Posterior cingulate gyrus (tissue), 11 donors: ENCODE measurements around the gene LMCD1.

Experiments used
- DNase-seq, 10 donors: peaks; one replicate each; pipeline versions ENCODE4 v3.0.0 to v3.0.0-alpha.2; 2020 to 2021; ENCODE audit warnings: mixed read lengths in 3 of 10
- intact Hi-C: fragments of 100-400 bp; cut with DNase I; formaldehyde crosslinking; loops from one replicate; pipeline ENCODE4 v1.15.1; 2023

The LMCD1 gene

DNA sequence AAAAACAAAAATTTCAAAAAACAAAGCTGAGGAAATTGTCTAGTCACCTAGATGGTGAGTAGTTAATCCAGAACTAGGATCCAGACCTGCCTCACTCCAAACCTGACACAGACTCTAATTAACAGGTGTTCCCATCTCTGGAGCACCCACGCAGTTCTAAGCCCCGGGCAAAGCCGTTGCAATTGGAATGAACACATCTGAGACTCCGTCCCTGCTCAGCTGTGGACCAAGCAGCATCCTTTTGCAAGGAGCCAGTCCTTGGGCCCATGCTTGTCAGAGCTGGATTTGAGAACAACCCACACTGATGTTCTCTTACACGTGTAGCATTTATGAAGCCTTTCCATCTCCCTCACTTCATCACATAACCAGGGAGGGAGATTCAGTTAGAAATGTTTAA lies 54.8 kb downstream of the LMCD1 start:
- intact Hi-C loops: no loop called here
- DNase-seq: no peak

DNA sequence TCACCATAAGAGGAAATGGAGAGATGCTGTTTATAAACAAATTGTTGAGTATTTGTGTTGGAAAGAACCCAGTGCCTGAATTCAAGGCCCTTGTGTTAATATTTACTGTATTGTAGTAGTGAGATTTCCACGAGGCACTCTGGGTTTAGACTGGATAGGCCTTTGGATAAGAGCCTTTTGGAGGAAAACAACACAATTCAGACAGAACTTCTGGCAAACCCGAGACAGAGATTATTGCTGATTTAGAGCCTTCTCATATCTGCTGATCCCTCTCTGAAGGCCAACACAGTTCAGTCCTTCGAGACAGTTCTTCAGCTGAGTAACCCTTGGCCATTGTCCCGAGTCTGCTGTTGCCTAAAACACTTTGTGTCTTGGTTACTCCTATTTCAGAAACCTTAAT lies 55.7 kb downstream of the LMCD1 start:
- intact Hi-C loops: no loop called here
- no peak for DNase-seq

DNA sequence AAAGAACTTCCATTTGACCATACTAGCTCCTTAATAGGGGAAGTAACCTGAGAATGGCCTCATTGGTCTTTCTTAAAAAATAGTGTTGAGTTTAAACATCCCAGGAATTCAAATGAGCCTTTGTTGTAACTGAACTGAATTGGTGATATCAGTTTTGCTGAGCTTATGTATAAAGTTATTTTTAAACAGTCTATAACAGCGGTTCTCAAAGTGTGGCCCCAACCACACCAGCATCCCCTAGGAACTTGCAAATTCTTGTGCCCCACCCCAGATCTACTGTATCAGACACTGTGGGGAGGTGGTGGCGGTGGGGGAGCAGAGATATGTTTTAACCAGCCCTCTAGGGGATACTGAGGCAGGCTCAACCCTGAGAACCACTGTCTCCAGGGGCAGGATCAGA lies 57.0 kb downstream of the LMCD1 start:
- intact Hi-C loops: no loop called here
- DNase-seq: no peak

DNA sequence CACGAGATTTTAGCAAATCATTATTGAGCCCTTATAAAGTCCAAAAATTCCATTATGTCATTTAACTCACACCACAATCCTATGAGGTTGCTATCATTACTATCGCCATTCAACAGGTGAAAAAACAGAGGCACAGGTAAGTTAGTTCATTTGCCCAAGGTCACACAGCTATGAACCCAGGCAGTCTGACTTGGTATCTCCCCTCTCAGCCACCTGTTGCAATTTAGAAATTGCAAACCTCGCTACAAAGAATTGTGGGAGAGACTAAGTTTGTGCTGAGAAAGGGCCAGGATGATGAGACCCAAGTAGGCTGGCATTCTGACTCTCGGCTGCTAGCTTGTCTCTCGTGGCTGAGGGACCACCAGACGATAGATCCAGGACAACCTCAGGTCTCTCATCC lies 57.7 kb downstream of the LMCD1 start:
- DNase-seq: no peak
- intact Hi-C loops: no loop called here

DNA sequence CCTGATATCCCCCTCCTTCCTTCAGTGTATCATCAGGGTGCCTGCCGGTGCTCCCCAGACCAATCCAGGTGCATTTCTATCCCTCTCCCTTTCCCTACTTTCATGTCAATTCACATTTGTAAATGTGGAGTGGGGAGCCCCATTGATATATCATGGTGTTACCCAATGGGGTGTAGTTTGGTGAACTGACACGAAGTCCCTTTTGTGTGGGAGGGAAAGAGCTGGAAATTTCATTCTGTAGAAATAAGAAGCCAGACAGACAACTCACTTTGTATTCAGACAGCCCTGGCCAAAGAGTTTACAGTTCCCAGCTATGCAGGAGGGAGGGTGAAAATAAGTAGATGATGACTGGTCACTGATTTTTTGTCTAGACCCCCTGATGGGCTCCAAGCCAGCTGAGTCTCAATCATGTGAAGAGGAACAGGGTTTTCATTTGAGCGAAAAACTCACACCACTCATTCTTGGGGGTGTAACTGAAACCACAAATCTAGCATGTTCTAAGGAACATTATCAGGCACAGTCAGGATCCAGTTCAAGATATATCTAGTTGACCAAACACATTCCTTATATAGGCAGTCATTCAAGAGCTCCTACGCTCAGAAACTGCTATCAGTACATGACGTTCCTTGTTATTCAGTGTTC lies 58.9 kb downstream of the LMCD1 start:
- intact Hi-C loops: no loop called here
- DNase-seq: no peak

DNA sequence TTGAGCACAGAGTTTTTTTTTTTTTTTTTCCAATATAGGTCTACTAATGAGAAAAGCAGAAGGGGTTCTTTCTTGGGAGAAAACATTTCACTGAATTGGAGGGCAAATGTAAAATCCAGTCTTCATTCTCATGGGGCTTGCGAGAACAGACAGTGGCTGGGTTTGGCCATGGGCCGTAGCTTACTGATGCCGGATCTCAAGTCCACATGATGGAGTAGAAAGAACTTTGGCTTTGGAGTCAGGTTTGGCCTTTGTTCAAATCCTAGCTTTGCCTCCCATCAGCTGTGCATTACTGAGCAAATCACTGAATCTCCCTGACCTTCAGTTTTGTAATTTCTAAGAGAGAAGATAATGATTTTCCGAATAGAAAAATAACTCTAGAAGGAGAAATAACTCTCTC lies 59.7 kb downstream of the LMCD1 start:
- DNase-seq: no peak
- intact Hi-C loops: no loop called here

DNA sequence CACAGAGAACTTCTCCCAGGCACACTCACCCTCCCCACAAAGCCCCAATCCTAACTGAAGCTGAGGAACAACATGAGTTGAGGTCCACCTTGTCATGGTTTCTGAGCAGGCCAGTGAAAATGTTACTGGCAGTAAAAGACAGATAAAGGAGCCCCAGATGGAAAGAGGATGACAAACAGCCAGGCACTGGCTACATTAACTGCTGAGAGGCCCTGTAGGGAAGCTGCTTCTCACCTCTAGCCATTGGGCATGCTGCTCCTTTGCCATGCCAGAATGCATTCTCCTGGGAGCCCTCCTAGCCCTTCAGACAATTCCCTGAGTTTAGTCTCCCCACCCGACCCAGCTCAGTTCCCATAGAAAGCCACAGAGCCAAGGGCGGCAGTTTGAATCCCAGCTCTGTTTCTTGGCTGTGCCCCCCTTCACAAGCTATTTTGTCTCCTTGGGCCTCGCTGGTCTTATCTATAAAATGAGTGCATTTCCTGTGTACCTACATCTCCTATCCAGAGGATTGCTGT lies 60.5 kb downstream of the LMCD1 start:
- DNase-seq: no peak
- intact Hi-C loops: no loop called here

DNA sequence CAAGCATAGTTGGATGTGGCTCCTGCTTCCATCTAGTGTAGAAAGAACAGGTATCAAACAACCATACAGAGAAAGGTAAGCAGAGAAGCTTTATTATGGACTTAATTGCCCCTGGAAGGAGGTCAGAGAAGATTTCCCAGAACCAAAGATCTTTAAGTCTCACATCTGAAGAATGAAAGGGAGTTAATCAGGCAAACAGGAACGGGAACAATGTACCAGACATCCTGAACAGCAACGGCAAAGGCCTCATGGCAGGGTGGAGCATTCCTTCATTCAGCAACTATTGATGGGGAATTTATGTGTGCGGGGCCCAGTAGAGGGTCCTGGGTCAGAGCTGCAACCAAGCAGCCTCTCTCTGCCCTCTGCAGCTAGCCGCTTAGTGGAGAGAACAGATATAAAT lies 61.5 kb downstream of the LMCD1 start:
- intact Hi-C loops: no loop called here
- no peak for DNase-seq

DNA sequence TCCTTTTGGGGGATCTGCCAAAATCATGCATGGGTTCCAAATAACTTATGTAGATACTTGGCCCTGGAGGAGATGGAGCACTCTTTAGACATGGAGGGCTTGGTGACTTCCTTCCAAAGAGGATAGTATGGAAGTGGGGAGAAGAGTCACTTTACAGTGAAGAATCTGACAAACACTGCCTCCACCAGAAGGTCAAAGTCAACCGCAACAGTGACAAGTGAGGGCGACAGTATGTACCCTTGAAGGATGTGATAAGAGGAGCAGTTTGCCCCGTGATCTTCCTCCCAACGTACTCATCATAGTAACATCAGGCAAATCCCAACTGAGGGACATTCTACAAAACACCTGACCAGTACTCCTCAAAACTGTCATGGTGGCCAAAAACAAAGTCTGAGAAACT lies 62.0 kb downstream of the LMCD1 start:
- intact Hi-C loops: no loop called here
- no peak for DNase-seq

DNA sequence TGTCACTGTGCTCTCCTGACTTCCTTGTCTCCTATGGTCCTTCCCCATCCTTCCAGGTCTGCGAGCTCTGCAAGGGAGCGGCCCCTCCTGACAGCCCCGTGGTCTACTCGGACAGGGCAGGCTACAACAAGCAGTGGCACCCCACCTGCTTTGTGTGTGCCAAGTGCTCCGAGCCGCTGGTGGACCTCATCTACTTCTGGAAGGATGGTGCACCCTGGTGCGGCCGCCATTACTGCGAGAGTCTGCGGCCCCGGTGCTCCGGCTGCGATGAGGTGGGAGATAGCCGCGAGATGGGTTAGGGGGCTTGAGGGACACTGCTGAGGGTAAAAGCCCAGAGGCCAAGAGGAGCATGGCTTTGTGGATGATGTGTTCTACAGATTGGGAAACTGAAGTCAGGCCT lies 63.8 kb downstream of the LMCD1 start:
- peak in 1 of 10 donors; percentile 70 for DNase-seq
- intact Hi-C loops: no loop called here

DNA sequence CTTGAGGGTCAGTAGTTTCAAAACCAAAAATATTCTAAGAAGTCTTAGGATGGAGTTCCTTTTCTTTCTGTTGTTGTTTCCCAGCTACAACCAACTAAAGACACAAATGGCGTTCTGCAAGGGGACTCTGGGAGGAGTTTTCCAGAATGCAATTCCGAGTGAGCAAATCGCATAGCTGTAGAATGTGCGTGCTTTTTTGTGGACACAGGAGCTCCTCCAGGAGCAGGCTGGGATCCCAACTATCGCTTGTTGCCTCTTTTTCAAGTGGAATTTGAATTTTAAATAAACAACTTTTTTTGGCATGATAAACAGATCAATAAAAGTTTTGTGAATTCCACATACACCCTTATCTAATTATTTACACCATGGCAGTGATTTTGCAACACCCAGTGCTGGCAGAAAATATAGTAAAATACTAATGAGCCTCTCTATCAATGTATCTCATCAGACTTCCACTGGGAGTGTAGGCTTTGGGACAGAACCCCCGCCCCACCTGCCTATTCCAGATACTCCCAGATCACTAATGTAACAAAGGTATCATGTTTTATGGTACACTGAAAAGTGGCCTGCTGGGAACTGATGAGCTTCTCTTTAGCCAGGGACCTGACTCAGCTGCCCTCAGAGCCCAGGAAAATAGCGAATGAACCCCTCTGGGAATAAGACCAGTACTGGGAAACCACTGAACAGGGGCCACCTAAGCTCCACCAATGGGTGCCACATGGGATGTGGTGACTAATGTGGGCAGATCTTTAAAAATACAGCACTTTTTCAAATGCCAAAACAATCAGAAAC lies 66.4 kb downstream of the LMCD1 start:
- intact Hi-C loops: no loop called here
- no peak for DNase-seq

DNA sequence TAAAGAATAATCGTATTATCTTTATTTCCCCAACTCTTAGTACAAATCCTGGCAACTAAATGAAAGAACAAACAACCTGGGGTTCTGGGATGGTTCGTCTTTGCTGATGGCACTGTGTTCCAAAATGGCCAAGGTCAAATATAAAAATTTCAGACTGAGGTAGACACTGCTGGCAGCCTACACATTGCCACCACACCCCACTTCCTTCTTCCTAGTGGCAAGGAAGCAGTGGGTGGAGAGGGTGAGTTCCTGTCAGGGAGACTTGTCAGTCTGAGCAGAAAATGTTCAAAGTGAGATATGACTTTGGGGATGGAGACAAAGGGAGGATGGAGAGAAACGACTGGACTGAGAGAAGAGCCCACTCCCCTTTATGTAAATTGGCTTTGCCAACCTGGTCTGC lies 69.6 kb downstream of the LMCD1 start:
- no peak for DNase-seq
- intact Hi-C loops: no loop called here

DNA sequence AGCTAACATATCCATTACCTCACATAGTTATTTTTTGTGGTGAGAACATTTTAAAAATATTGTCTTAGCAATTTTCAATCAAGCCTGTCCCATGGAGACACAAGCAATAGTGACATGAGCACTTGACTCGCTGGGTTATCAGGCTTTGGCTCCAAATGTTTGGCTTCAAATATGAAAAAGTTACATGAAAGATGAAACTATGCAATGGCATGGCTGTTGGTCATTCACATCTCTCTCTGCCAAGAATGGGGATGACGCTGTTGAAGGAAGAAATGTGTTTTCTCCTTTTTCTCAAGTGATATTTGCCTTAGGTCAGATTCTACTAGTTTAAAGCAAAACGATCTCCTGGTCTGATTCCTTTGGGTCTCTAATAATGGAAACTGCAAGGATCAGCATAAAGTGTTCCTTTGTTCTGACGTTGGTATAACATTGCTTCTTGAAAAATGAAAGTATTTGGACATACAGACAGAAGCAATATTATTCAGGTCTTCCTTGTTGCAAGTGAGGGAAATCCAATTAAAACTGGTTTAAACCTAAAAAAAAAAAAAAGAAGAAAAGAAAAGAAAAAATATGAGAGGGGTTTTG lies 71.8 kb downstream of the LMCD1 start:
- intact Hi-C loops: no loop called here

DNA sequence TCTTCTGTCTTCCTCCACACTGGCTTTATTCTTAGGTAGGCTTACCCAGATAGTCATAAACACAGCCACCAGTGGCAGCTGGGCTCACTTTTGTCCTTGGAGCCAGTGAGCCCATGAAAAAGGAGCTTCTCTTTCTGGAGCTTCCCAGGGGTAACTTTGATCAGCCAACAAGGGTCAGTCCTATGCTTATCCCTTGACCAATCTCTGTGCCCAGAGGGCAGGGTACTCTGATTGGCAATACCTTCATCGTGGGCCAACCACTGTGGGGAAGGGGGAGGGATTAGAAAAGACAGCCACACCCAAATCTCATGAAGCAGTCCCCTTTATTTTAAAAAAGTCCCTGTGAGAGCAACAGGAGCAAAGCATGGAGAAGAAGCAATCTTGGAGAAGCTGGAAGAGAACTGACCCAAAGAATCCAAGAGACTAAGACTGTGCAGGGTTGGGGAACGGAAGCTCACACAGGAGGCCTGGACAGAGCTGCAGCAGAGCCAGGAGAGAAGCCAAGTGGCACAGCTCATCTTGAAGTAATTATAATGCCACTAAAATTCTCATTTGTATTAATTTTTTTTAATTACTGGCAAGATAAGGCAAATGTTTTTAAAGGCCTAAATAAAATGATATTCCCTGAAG lies 72.5 kb downstream of the LMCD1 start:
- peak in 1 of 10 donors; percentile 37 for DNase-seq
- intact Hi-C loops: no loop called here

More for the DNA sequence above, 71.8 kb downstream of the LMCD1 start:
- DNase-seq: no peak

DNA sequence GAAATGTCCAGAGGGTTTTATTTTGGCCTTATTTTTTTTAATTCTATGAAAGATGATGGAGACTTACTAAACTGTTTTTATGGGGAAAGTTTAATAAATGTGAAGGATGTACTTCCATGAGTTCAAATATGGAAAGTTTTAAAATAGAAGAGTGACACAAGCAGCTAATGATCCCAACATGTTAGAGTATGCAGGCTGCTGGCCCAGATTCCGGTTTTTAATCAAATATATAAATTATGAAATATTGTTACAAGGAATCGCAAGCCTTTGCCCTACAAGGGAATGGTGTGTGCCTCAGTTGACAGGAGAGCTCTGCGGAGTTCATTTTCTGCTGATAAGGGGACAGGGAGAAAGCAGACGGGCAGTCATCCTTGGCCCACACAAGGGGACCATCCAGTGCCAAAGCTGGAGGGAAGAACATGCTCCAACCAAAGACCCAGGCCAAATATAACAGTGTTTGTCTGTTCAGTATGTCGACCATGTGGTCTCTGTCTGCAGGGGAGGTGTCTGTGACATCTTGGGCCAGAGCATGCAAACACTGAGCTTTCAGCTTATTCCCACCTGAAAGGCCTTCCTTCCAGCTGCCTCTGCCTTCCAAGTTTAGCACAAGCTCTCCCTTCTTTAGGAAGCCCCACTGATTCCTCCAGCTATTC lies 73.2 kb downstream of the LMCD1 start:
- DNase-seq: no peak
- intact Hi-C loops: no loop called here

DNA sequence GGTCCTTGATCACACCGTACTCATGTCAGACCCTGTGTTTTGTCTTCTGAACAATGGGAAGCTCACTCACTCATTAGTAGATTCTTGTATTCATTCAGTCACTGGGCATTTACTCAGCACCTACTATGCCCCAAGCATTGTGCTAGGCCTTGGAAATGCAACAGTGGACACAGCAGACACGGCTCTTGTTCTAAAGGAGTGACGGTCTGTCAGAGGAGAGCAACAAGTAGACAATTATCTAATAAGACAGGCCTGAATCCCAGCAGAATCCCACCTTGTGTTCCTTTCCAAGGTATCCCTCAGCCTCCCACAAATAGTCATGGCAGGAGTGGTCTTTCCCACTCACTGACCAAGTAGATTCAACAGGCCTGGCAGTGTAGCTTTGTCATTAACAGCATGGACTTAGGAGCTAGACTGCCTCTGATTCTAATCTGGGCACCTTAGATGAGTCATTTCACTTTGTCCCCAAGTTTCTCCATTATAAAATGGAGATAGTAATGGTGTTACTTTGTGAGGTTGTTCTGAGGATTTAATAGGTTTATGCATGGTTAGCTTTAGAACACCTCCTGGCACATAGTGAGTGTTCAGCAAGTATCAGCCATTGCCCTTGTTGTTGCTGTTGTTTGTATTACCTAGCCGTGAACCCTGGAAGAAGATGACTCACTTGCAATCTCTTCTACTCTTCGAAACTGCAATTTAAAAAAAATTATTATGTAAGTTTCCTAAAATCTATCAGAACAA lies 73.9 kb downstream of the LMCD1 start:
- intact Hi-C loops: no loop called here
- DNase-seq: no peak

DNA sequence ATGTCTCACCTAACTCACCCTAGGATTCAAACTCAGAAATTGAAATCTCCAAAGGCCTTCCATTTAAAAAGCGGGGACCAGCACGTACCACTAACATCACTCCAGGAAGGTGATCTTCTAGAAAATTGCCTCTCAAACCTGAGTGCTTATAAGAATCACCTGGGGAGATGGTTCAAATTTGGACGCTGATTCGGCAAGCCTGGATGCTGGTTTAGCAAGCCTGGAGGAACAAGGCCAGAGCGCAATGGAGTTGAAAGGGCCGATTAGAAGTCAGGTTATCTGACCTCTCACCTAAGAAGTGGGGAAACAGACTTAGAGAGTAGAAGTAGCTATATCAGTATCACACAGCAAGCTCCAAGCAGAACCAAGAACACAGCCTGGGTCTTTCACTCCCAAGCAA lies 74.8 kb downstream of the LMCD1 start:
- DNase-seq: no peak
- intact Hi-C loops: no loop called here

DNA sequence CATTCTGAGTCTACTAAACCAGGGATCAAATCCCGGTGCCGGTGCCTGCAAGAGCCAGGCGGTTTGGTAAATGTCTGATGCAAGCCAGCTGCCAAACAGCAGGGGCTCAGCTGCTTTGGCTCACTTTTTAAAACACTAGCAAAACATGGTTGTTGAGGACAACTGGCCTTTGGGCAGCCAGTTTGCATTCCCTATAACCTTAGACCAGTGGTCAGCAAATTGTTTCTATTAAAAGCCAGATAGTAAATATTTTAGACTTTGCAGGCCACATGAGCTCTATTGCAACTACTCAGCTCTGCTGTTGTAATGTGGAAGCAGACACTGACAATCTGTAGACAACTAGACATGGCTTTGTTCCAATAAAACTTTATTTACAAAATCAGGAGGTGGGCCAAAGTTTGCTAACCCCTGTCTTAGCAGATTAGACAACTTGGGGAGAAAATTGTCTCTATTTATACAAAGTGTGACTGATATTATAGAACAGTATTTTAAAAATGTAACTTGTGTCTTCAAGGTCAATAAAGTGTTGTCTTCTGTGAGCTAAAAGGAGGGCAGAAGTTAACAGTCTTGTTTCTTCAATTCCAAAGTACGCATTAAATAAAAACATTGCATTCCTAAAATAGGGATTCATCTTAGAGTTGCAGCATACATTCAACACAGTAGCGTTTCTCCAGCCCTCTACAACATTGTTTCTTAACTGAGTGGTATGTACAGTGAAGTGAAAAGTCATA lies 75.4 kb downstream of the LMCD1 start:
- intact Hi-C loops: no loop called here
- DNase-seq: no peak

DNA sequence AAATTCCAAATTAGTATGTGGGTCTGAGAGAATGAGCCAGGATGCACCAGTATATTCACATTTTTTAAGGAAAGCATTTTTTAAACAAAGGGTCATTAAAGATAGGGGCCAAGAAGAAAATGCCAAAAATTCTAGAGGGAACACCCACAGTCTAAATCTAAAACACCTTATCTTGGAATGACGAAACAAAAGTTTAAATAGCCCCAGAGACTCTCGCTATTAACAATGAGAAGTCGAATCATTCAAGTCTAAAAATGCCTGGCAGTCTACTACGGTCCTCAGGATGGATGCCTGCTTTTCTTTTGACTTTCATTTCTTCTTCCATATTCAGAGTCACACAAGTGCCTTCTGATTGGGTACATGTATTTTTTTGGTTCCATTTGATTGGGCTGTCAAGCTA lies 76.7 kb downstream of the LMCD1 start:
- DNase-seq: no peak
- intact Hi-C loops: no loop called here

DNA sequence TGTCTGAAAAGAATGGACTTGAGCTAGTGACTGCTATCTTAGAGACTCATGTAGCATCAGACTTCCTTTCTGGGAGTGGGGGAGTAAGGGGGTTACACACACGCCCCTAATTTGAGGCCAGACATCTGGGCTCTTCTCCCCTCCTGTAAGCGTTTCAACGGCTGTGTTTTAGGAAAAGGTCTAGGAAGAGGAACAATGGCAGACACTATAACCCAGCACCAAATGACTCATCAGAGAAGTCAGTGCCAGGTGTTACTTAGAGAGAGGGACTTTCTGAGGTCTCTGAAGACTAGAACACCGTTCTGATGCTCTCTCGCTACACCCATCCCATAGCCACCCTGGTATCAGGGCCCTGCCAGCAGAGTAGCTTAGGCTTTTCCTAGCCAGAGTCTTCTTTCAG lies 77.5 kb downstream of the LMCD1 start:
- DNase-seq: no peak
- intact Hi-C loops: no loop called here
